IPS-18c (cell line): ENCODE results near the gene MOK.
"Not testable (repeated sequence)": the region's sequence is repeated elsewhere in the genome, so short reads cannot be mapped to it uniquely, and the experiment has no call there.

Experiments
- H3K4me3 ChIP-seq: 2 replicates; pipeline ENCODE4 v1.7.0; 2013; ENCODE audit warnings: low read depth, mild to moderate bottlenecking, low read length, moderate library complexity; ENCODE audit not compliant: insufficient read depth
- H3K9me3 ChIP-seq: one replicate; pipeline ENCODE4 v1.6.1; 2013; ENCODE audit warnings: mild to moderate bottlenecking, low read length, moderate library complexity; ENCODE audit not compliant: control insufficient read depth, insufficient read depth

The MOK gene

DNA sequence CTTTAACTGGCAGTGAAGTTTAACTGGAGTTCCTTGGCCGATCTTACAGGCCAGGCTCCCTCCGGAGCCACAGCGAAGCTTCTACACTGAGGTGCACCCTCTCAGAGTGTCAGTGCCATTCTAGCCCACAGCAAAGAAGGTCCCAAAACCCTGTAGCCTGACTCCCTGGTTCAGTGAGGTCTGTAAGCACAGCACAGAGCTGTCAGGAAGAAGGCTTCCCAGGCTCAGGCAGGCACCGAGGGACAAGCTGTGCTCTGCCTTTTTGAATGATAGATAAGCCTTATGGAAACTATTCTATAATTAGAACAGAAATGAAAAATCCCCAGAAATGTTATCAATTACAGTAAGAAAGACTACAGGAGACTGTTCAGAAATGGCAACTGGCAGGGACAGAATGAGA is 40.2 kb downstream of the MOK start:
- no peak overlapping the region for H3K4me3 ChIP-seq
- no peaks in the 10 kb centered on the region for H3K9me3 ChIP-seq

GRCh38 chr14:102264355-102264754 is 40.6 kb downstream of the MOK start:
- Histone ChIP-seq H3K9me3 (no peaks in the 10 kb centered on the region), H3K4me3 (no peak overlapping the region)

DNA sequence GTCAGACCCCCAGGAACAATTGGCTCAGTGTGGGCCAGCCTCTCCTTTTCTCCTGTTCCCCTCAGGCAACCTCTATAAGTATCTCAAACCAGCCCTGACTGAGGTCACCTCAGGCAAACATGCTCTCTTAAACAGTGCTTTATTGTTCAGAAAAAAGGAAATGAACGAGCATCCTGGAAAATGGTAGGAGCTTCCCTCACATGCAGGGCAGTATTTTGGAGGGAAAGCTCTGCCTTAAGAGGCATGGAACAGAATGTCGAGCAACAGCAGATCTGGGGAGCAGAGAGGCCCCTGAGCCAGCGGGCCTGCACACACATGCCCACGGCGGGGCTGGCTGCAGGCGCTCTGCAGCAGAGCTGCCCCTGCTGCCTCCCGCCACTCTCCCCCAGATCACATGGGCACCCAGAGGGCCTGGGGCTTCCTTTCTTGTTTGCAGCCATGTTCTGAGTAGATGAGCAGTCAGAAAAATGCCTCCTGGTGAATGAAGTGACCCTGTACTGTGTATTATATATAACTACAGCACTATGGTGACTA is 42.0 kb downstream of the MOK start:
- Histone ChIP-seq H3K9me3 (no peaks in the 10 kb centered on the region), H3K4me3 (no peak overlapping the region)

DNA sequence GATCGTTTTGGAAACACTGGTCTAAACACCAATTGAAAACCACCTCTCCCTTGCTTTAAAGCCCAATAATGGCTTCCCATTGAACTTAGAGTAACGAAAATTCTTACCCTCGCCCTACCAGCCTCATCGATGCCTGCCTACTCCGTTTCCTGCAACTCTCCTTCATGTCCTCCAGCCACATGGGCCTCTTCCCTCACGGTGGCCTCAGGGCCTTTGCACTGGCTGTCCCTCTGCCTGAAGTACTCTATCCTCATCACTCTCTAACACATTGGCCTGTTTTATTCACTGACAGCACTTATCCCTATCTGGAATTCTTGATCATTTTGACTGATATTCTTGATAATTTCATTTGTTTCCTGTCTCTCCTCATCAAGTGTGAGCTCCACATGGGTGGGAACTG is 46.8 kb downstream of the MOK start:
- no peak overlapping the region for H3K4me3 ChIP-seq
- no peaks in the 10 kb centered on the region for H3K9me3 ChIP-seq

- no peak overlapping the region for H3K4me3 ChIP-seq
- no peaks in the 10 kb centered on the region for H3K9me3 ChIP-seq
Observed at GRCh38 chr14:102256716-102257115, 48.2 kb downstream of the MOK start.

- no peaks in the 10 kb centered on the region for H3K9me3 ChIP-seq
- H3K4me3 ChIP-seq: no peak overlapping the region
Observed at GRCh38 chr14:102255401-102256190, 49.4 kb downstream of the MOK start.

- no peaks in the 10 kb centered on the region for H3K9me3 ChIP-seq
- H3K4me3 ChIP-seq: no peak overlapping the region
Observed at GRCh38 chr14:102252834-102253801, 51.8 kb downstream of the MOK start.

GRCh38 chr14:102251161-102251560 is 53.8 kb downstream of the MOK start:
- H3K9me3 ChIP-seq: no peaks in the 10 kb centered on the region
- no peak overlapping the region for H3K4me3 ChIP-seq

GRCh38 chr14:102250636-102251035 is 54.3 kb downstream of the MOK start:
- no peak overlapping the region for H3K4me3 ChIP-seq
- H3K9me3 ChIP-seq: no peaks in the 10 kb centered on the region

- Histone ChIP-seq H3K9me3 (no peaks in the 10 kb centered on the region), H3K4me3 (no peak overlapping the region)
Observed at GRCh38 chr14:102249981-102250380, 55.0 kb downstream of the MOK start.

DNA sequence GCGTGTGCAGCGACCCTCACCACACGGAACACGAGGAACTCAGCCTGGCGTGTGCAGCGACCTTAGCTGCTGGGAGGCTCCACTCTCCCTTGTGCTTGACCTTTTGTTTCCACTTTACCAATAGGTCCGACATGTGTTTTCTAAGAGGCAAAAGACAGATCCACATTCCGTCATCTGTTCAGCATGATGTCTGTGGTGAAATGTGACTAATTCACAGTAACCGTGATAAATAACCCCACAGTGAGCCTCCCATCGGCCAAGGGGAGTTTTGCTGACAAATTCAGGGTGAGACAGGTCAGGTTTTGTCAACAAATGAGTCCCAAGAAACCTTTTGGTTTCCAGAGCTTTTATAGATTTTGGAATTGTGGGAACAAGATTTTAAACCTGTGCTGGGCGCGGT is 55.9 kb downstream of the MOK start:
- Histone ChIP-seq H3K4me3 (no peak overlapping the region), H3K9me3 (no peaks in the 10 kb centered on the region)

GRCh38 chr14:102248121-102248520 is 56.8 kb downstream of the MOK start:
- no peaks in the 10 kb centered on the region for H3K9me3 ChIP-seq
- no peak overlapping the region for H3K4me3 ChIP-seq

DNA sequence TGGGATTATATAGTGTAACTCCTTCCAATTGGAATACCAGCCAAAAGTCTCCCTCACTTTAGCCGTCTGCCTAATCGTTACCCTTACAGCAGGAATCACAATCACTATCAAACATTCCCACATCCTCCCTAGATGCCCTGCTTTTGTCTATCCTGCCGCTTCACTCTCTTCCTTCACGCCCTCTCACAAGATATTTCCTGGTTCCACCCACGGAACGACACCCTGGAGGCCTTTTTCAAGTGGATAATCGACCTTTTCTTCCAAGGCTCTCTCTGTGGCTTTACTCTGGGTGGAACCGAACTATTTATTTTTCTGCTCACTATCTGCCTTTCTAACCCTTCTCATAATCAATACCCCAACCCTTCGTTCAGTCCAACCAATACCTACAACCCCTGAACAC is 58.9 kb downstream of the MOK start:
- Histone ChIP-seq H3K4me3 (no peak overlapping the region), H3K9me3 (no peaks in the 10 kb centered on the region)

GRCh38 chr14:102243795-102244194 is 61.2 kb downstream of the MOK start:
- not testable (repeated sequence) for H3K9me3 ChIP-seq, H3K4me3 ChIP-seq

- peaks cover 2% of the 10 kb centered on the region for H3K9me3 ChIP-seq
- H3K4me3 ChIP-seq: no peak overlapping the region
Observed at GRCh38 chr14:102241147-102241546, 63.8 kb downstream of the MOK start.

GRCh38 chr14:102240481-102240880 is 64.5 kb downstream of the MOK start:
- H3K4me3 ChIP-seq, H3K9me3 ChIP-seq: not testable (repeated sequence)

- peaks cover 2% of the 10 kb centered on the region for H3K9me3 ChIP-seq
- H3K4me3 ChIP-seq: no peak overlapping the region
Observed at GRCh38 chr14:102239231-102239630, 65.7 kb downstream of the MOK start.

DNA sequence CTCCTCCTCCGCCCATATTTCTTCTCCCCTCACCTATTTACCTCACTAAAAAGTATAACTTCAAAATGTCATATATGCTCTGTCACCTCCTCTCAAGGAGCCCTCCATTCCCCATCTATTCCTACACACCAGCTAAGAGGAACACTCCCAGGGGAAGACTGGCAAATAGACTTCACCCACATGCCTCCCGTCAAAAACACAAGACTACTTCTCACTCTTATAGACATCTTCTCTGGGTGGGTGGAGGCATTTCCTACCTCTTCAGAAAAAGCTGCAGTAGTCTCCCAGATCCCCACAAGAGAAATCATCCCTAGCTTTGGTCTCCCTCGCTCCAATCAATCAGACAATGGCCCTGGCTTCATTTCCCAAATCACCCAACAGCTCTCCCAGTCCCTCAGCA is 66.2 kb downstream of the MOK start:
- Histone ChIP-seq H3K4me3 (no peak overlapping the region), H3K9me3 (peaks cover 2% of the 10 kb centered on the region)
